Measurements from ENCODE around the gene IMPDH1. TPM values are rescaled to one million over a fixed set of nuclear protein-coding genes. Genes with fewer than 3 reads are reported as not detected.

Gene IMPDH1
- polyA plus RNA-seq, 2 of the 4 experiments (the other 2 are of a cell fraction), result 55.4 to 65.4 TPM

- 67% methylated on average over 4 of the region's 4 CpGs for WGBS (ENCODE audit: missing lambda C conversion rate)
- FAIRE-seq, result no peak
- no peak for DNase-seq (ENCODE audit: low read depth in 1 of 2, low spot score in 1 of 2)
- H3K9me3 ChIP-seq, result no peaks in the 10 kb centered on the region
- TF ChIP-seq ESRRA (IDR thresholded peaks at IDR 0.05; ENCODE audit: borderline replicate concordance, low read length), result no peak
- TF ChIP-seq RARB (CRISPR knock-in tag; IDR thresholded peaks at IDR 0.05), result no peak
- peak; percentile 8 for TF ChIP-seq MAFK (IDR thresholded peaks at IDR 0.05; ENCODE audit: partially characterized antibody)
- peak in 1 of 2 experiments; percentile 43; a peak in 1 of 4 replicates for TF ChIP-seq CEBPB (IDR thresholded peaks at IDR 0.05)
- POLR2A ChIA-PET, result interaction anchor here (0.8 kb wide), 1 partner anchor 22 kb away, joined by 3 read pairs; no protein-coding TSS in a partner anchor
- CTCF ChIA-PET, result interaction anchor here (0.5 to 38.8 kb wide), 14 partner anchors 12 to 786 kb away, joined by 3 to 800 read pairs (median 12); partner anchors contain the start of genes PRRT4 and RBM28
- H3K4me2 ChIP-seq, result no peak overlapping the region
- H3K4me3 ChIP-seq, result no peak overlapping the region
- H3K4me1 ChIP-seq, result no peaks in the 10 kb centered on the region
- ATAC-seq, result no peak
- no peak overlapping the region for H3K27ac ChIP-seq
Measured at GRCh38 chr7:128385988-128386925, 23.5 kb downstream of the IMPDH1 start.

GRCh38 chr7:128384726-128385125 is 25.1 kb downstream of the IMPDH1 start:
- no peak overlapping the region for H3K4me2 ChIP-seq
- no peak for FAIRE-seq
- no peak overlapping the region for H3K4me3 ChIP-seq
- no peak for DNase-seq (ENCODE audit: low read depth in 1 of 2, low spot score in 1 of 2)
- ATAC-seq, result no peak
- no peaks in the 10 kb centered on the region for H3K9me3 ChIP-seq
- no peak overlapping the region for H3K27ac ChIP-seq
- H3K4me1 ChIP-seq, result no peaks in the 10 kb centered on the region
- ChIA-PET POLR2A (no interaction called here), CTCF (interaction anchor here (0.6 to 38.8 kb wide), 5 partner anchors 9 to 86 kb away, joined by 3 to 800 read pairs (median 4); partner anchors contain the start of gene RBM28)
- 83% methylated on average over 7 of the region's 7 CpGs for WGBS (ENCODE audit: missing lambda C conversion rate)
- no peak for TF ChIP-seq E2F6 (IDR thresholded peaks at IDR 0.05; ENCODE audit: borderline replicate concordance, low read depth)

- no peak overlapping the region for H3K4me2 ChIP-seq
- ChIA-PET CTCF (interaction anchor here (1.1 to 38.8 kb wide), 4 partner anchors 8 to 42 kb away, joined by 4 to 800 read pairs (median 156); partner anchors contain the start of gene RBM28), POLR2A (interaction anchor here (1.2 kb wide), 1 partner anchor 40 kb away, joined by 3 read pairs; the partner anchor contains the start of gene RBM28)
- DNase-seq (ENCODE audit: low read depth in 1 of 2, low spot score in 1 of 2), result no peak
- H3K9me3 ChIP-seq, result no peaks in the 10 kb centered on the region
- peak; percentile 6 to 24; a peak in 3 of 6 replicates for ATAC-seq
- no peaks in the 10 kb centered on the region for H3K4me1 ChIP-seq
- H3K27ac ChIP-seq, result no peak overlapping the region
- 52% methylated on average over 3 of the region's 3 CpGs for WGBS (ENCODE audit: missing lambda C conversion rate)
- H3K4me3 ChIP-seq, result no peak overlapping the region
- TF ChIP-seq REST (IDR thresholded peaks at IDR 0.05), result no peak
- no peak for TF ChIP-seq GATA3 (IDR thresholded peaks at IDR 0.05; ENCODE audit: borderline replicate concordance)
- no peak for TF ChIP-seq SREBF2 (IDR thresholded peaks at IDR 0.05)
- no peak for TF ChIP-seq MAZ (IDR thresholded peaks at IDR 0.05; ENCODE audit: borderline replicate concordance, low read depth, low read length)
- TF ChIP-seq RCOR1 (IDR thresholded peaks at IDR 0.05; ENCODE audit: low read depth, low read length), result no peak
- FAIRE-seq, result no peak
Measured at GRCh38 chr7:128383776-128384175, 26.0 kb downstream of the IMPDH1 start.

- FAIRE-seq (no peak), DNase-seq (ENCODE audit: low read depth in 1 of 2, low spot score in 1 of 2) (no peak), ATAC-seq (peak in 1 of 2 experiments; percentile 73; a peak in 3 of 6 replicates)
- CTCF ChIA-PET, result interaction anchor here (0.9 to 38.8 kb wide), 12 partner anchors 8 to 45 kb away, joined by 3 to 800 read pairs (median 4); partner anchors contain the start of gene RBM28
- POLR2A ChIA-PET, result interaction anchor here (1.3 kb wide), 1 partner anchor 37 kb away, joined by 3 read pairs; the partner anchor contains the start of gene RBM28
- WGBS (ENCODE audit: missing lambda C conversion rate), result 54% methylated on average over 19 of the region's 19 CpGs
- H3K4me1 ChIP-seq, result no peaks in the 10 kb centered on the region
- no peak overlapping the region for H3K4me2 ChIP-seq
- no peak overlapping the region for H3K27ac ChIP-seq
- H3K9me3 ChIP-seq, result no peaks in the 10 kb centered on the region
- TF ChIP-seq KDM5A (IDR thresholded peaks at IDR 0.05) (no peak), CTCF (IDR thresholded peaks at IDR 0.05) (peak; percentile 48)
- no peak overlapping the region for H3K4me3 ChIP-seq
Measured at GRCh38 chr7:128381161-128381821, 28.5 kb downstream of the IMPDH1 start.
